GM23338 (cell line): ENCODE measurements around the gene CEP350. TPM values are rescaled to one million over a fixed set of nuclear protein-coding genes. Genes with fewer than 3 reads are reported as not detected.

Experiments
- ATAC-seq: fragments of 200-7000 bp; cut with Tn5 transposase; 3 replicates; pipeline ENCODE4 v1.9.1; 2020
- DNase-seq: peaks from one replicate; pipeline ENCODE4 v3.0.0-alpha.2; 2015; ENCODE audit warnings: low spot score
- H2AFZ ChIP-seq: fragments of 200-600 bp; sonication (generic); 2 replicates; pipeline ENCODE4 v1.8.0; 2016; ENCODE audit warnings: antibody characterized with exemption, mild to moderate bottlenecking, moderate library complexity
- H3F3A ChIP-seq: fragments of 200-600 bp; sonication (generic); replicated peaks from 2 replicates; pipeline ENCODE4 v1.8.0; 2017; ENCODE audit warnings: antibody characterized with exemption, mixed run types, low read depth
- H3K27ac ChIP-seq: fragments of 200-600 bp; sonication (generic); 2 replicates; pipeline ENCODE4 v1.6.1; 2016; ENCODE audit warnings: low read depth
- H3K27me3 ChIP-seq: fragments of 200-600 bp; sonication (generic); 2 replicates; pipeline ENCODE4 v1.8.0; 2016; ENCODE audit warnings: mild to moderate bottlenecking, mixed run types, moderate library complexity; ENCODE audit not compliant: insufficient read depth
- H3K36me3 ChIP-seq: fragments of 200-600 bp; sonication (generic); 2 replicates; pipeline ENCODE4 v1.8.0; 2016; ENCODE audit warnings: mild to moderate bottlenecking; ENCODE audit not compliant: insufficient read depth
- H3K4me1 ChIP-seq: fragments of 200-600 bp; sonication (generic); 2 replicates; pipeline ENCODE4 v1.8.0; 2016; ENCODE audit warnings: mild to moderate bottlenecking, moderate library complexity; ENCODE audit not compliant: insufficient read depth
- H3K4me2 ChIP-seq: fragments of 200-600 bp; sonication (generic); 2 replicates; pipeline ENCODE4 v1.7.1; 2017; ENCODE audit warnings: mixed run types
- H3K4me3 ChIP-seq: fragments of 200-600 bp; sonication (generic); 2 replicates; pipeline ENCODE4 v1.6.1; 2016; ENCODE audit warnings: mixed run types
- H3K79me2 ChIP-seq: fragments of 200-600 bp; sonication (generic); replicated peaks from 2 replicates; pipeline ENCODE4 v1.8.0; 2017; ENCODE audit warnings: mild to moderate bottlenecking; ENCODE audit not compliant: insufficient read depth
- H3K9me2 ChIP-seq: fragments of 200-600 bp; sonication (generic); 2 replicates; pipeline ENCODE4 v1.8.0; 2017; ENCODE audit not compliant: insufficient read depth
- H4K20me1 ChIP-seq: fragments of 200-600 bp; sonication (generic); replicated peaks from 2 replicates; pipeline ENCODE4 v1.8.0; 2017; ENCODE audit warnings: mild to moderate bottlenecking; ENCODE audit not compliant: insufficient read depth
- H3K27ac Mint-ChIP-seq: 2 replicates; pipeline ENCODE4 v1.8.0; 2020; ENCODE audit warnings: inconsistent platforms, mild to moderate bottlenecking, moderate library complexity, mixed read lengths
- H3K27me3 Mint-ChIP-seq: 3 replicates; pipeline ENCODE4 v1.8.0; 2022; ENCODE audit warnings: low read depth, mild to moderate bottlenecking, moderate library complexity, mixed read lengths, inconsistent platforms; ENCODE audit not compliant: insufficient read depth, poor library complexity
- H3K36me3 Mint-ChIP-seq: 3 replicates; pipeline ENCODE4 v1.8.0; 2021; ENCODE audit warnings: low read depth, mild to moderate bottlenecking, inconsistent platforms, moderate library complexity, mixed read lengths
- H3K4me1 Mint-ChIP-seq: 3 replicates; pipeline ENCODE4 v1.8.0; 2020; ENCODE audit warnings: mild to moderate bottlenecking, inconsistent platforms, mixed read lengths
- H3K4me3 Mint-ChIP-seq: 3 replicates; pipeline ENCODE4 v1.8.0; 2021; ENCODE audit warnings: moderate library complexity, mild to moderate bottlenecking, inconsistent platforms, mixed read lengths
- H3K9me3 Mint-ChIP-seq: 3 replicates; pipeline ENCODE4 v1.8.0; 2020; ENCODE audit warnings: moderate library complexity, mild to moderate bottlenecking, inconsistent platforms, mixed read lengths
- EZH2phosphoT487 ChIP-seq: fragments of 200-600 bp; sonication (generic); IDR thresholded peaks from one replicate; pipeline ENCODE4 v1.8.1; 2018; ENCODE audit warnings: antibody characterized with exemption; ENCODE audit not compliant: unreplicated experiment
- JUNB ChIP-seq: IDR thresholded peaks from one replicate; pipeline ENCODE4 v1.6.1; 2016; ENCODE audit warnings: antibody characterized with exemption; ENCODE audit not compliant: unreplicated experiment
- POLR2AphosphoS5 ChIP-seq: IDR thresholded peaks from 2 replicates; pipeline ENCODE4 v1.6.1; 2016; ENCODE audit warnings: antibody characterized with exemption, low read depth
- STAT1 ChIP-seq: IDR thresholded peaks from one replicate; pipeline ENCODE4 v1.6.1; 2016; ENCODE audit warnings: antibody characterized with exemption; ENCODE audit not compliant: unreplicated experiment
- polyA plus RNA-seq: library from polyadenylated mRNA; unstranded; fragments of >200 nt; fragmentation: Nextera tagmentation; extraction: Ambion mirVana; gene quantifications from 2 replicates; pipeline ENCODE4 v1.2.1, GENCODE V29; 2016
- total RNA-seq: library from RNA; depleted of rRNA; stranded (reverse); fragments of >200 nt; shearing (Covaris generic); gene quantifications from 2 replicates; pipeline ENCODE4 v1.2.3, GENCODE V29; 2014
- TF ChIP-seq, protein P1 (sequence below): fragments of 250-450 bp; sonication (Bioruptor Pico); IDR thresholded peaks from 2 replicates; pipeline ENCODE4 v1.5.0; 2020; ENCODE audit warnings: mild to moderate bottlenecking, moderate library complexity

CEP350 gene
- total and polyA plus RNA-seq, 2 experiments from 2014 or later: 23.4 to 36.8 TPM

DNA sequence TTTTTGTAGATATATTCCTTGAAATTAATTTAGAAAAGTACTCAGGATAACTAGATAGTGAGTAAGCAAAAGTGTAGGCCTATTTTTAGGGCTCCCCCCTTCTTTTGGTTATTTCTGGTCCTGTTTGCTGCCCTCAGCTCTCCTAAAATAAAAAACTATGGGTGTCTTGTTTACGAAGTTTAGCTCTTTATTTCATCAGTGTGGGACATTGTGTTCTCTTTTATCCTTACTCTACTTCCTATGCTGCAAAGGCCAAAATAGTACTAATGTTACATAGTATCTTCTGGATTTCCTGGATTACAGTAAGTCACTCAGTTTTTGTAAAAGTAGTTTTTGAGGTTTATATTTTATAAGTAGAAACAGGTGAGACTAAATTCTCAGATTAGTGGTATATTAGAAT, 15.4 kb downstream of the CEP350 start (continued):
- TF ChIP-seq, protein P1, sequence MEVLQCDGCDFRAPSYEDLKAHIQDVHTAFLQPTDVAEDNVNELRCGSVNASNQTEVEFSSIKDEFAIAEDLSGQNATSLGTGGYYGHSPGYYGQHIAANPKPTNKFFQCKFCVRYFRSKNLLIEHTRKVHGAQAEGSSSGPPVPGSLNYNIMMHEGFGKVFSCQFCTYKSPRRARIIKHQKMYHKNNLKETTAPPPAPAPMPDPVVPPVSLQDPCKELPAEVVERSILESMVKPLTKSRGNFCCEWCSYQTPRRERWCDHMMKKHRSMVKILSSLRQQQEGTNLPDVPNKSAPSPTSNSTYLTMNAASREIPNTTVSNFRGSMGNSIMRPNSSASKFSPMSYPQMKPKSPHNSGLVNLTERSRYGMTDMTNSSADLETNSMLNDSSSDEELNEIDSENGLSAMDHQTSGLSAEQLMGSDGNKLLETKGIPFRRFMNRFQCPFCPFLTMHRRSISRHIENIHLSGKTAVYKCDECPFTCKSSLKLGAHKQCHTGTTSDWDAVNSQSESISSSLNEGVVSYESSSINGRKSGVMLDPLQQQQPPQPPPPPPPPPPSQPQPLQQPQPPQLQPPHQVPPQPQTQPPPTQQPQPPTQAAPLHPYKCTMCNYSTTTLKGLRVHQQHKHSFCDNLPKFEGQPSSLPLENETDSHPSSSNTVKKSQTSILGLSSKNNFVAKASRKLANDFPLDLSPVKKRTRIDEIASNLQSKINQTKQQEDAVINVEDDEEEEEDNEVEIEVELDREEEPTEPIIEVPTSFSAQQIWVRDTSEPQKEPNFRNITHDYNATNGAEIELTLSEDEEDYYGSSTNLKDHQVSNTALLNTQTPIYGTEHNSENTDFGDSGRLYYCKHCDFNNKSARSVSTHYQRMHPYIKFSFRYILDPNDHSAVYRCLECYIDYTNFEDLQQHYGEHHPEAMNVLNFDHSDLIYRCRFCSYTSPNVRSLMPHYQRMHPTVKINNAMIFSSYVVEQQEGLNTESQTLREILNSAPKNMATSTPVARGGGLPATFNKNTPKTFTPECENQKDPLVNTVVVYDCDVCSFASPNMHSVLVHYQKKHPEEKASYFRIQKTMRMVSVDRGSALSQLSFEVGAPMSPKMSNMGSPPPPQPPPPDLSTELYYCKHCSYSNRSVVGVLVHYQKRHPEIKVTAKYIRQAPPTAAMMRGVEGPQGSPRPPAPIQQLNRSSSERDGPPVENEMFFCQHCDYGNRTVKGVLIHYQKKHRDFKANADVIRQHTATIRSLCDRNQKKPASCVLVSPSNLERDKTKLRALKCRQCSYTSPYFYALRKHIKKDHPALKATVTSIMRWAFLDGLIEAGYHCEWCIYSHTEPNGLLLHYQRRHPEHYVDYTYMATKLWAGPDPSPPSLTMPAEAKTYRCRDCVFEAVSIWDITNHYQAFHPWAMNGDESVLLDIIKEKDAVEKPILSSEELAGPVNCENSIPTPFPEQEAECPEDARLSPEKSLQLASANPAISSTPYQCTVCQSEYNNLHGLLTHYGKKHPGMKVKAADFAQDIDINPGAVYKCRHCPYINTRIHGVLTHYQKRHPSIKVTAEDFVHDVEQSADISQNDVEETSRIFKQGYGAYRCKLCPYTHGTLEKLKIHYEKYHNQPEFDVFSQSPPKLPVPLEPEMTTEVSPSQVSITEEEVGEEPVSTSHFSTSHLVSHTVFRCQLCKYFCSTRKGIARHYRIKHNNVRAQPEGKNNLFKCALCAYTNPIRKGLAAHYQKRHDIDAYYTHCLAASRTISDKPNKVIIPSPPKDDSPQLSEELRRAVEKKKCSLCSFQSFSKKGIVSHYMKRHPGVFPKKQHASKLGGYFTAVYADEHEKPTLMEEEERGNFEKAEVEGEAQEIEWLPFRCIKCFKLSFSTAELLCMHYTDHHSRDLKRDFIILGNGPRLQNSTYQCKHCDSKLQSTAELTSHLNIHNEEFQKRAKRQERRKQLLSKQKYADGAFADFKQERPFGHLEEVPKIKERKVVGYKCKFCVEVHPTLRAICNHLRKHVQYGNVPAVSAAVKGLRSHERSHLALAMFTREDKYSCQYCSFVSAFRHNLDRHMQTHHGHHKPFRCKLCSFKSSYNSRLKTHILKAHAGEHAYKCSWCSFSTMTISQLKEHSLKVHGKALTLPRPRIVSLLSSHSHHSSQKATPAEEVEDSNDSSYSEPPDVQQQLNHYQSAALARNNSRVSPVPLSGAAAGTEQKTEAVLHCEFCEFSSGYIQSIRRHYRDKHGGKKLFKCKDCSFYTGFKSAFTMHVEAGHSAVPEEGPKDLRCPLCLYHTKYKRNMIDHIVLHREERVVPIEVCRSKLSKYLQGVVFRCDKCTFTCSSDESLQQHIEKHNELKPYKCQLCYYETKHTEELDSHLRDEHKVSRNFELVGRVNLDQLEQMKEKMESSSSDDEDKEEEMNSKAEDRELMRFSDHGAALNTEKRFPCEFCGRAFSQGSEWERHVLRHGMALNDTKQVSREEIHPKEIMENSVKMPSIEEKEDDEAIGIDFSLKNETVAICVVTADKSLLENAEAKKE (CRISPR knock-in tag): no peak

DNA sequence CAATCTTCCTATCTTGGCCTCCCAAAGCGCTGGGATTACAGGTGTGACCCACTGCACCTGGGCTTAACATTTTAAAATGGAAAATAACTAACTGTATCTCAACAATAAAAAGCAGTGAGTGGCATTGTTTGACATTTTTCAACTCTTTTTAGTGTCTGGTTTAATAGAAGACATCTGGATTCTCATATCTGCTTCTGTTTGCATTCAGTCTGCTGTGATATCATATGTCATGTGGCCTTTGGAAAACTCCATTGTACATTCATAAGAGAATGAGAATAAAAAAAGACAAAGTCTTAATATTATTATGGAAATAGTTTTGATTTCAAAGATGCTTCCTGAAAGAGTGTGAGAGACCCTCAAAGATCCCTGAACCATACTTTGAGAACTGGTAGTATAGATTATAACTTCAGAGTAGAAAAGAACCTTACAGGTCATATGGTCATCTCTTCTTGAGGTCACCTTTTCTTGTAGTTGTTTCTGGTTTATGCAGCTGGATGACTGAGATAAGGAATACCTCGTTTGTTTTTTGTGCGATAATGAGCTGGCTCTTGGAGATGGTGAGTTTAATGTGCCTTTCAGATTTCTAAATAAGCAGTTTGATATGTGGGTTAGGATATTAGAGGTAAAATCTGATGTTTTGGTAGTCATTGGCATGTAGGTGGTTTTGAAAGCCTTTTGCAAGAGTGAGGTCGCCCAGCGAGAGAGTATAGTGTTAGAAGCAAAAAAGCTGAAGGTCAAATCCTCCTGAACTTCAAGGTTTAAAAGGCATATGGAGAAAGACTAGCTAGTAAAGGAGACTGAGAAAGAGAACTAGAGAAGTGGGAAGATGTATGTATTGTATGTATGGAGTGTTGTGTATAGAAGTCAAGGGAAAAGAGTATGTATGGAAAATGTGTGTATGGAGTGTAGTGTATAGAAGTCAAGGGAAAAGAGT, 17.2 kb downstream of the CEP350 start:
- H3K4me1 Mint-ChIP-seq: peaks cover 14% of the 10 kb centered on the region
- Histone ChIP-seq H3K4me3 (no peak overlapping the region), H3K4me1 (peaks cover 4% of the 10 kb centered on the region; the same call in 1 of the 2 replicates), H4K20me1 (peaks cover 14% of the 10 kb centered on the region), H2AFZ (no peak overlapping the region), H3K27me3 (no peaks in the 10 kb centered on the region), H3F3A (no peaks in the 10 kb centered on the region), H3K9me2 (no peaks in the 10 kb centered on the region), H3K27ac (no peak overlapping the region), H3K79me2 (peaks cover 99% of the 10 kb centered on the region), H3K36me3 (no peaks in the 10 kb centered on the region), H3K4me2 (no peak overlapping the region)
- no peak for DNase-seq
- no peak overlapping the region for H3K4me3 Mint-ChIP-seq
- TF ChIP-seq JUNB (no peak), STAT1 (no peak), EZH2phosphoT487 (no peak), POLR2AphosphoS5 (no peak)
- no peaks in the 10 kb centered on the region for H3K9me3 Mint-ChIP-seq
- H3K27ac Mint-ChIP-seq: no peak overlapping the region
- no peaks in the 10 kb centered on the region; the same call in 2 of the 3 replicates for H3K36me3 Mint-ChIP-seq
- peaks cover 2% of the 10 kb centered on the region for H3K27me3 Mint-ChIP-seq
- ATAC-seq: no peak
